ENCODE measurements around the gene MLH3.

MLH3 gene

DNA sequence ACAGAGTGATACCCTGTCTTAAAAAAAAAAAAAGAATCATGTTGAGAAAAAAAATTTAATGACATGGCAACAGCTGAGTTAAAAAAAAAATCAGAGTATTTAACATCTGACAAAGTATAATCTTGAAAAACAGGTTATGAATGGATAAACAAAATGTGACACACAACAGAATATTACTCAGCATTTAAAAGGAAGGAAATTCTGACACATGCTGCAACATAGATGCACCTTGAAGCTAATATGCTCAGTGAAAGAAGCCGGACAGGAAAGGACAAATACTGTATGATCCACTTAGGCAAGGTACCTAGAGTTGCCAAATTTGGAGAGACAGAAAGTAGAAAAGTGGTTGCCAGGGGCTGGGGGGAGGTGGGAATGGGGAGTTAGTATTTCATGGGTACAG lies 67.9 kb downstream of the MLH3 start:
- peak; percentile 91 for DNase-seq (ENCODE audit: low read depth)
- H3K4me3 ChIP-seq (ENCODE audit: low read length), result no peak overlapping the region
- TF ChIP-seq, protein P1, sequence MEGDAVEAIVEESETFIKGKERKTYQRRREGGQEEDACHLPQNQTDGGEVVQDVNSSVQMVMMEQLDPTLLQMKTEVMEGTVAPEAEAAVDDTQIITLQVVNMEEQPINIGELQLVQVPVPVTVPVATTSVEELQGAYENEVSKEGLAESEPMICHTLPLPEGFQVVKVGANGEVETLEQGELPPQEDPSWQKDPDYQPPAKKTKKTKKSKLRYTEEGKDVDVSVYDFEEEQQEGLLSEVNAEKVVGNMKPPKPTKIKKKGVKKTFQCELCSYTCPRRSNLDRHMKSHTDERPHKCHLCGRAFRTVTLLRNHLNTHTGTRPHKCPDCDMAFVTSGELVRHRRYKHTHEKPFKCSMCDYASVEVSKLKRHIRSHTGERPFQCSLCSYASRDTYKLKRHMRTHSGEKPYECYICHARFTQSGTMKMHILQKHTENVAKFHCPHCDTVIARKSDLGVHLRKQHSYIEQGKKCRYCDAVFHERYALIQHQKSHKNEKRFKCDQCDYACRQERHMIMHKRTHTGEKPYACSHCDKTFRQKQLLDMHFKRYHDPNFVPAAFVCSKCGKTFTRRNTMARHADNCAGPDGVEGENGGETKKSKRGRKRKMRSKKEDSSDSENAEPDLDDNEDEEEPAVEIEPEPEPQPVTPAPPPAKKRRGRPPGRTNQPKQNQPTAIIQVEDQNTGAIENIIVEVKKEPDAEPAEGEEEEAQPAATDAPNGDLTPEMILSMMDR (IDR thresholded peaks at IDR 0.05; ENCODE audit: insufficient read depth, low read depth, low read length, missing control alignments), result no peak

DNA sequence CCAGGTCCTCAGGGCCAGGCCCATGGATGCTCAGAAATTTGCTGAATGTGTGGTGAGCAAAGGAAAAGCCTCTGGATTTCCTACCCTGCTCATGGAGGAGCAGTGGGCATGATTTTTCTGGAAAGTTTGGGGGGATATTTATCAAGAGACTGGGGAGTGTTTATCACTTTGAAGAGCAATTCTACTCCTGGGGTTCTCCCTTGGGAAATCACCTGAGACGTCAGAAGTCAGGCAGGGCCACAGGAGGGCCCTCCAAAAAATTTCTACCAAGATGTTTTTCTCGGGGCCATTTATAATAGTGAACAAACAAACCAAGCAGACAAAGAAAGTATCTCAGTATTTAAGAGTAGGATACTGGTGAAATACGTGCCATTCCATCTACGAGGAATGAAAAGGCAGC lies 68.6 kb downstream of the MLH3 start:
- no peak overlapping the region for H3K4me3 ChIP-seq (ENCODE audit: low read length)
- TF ChIP-seq, protein P1 (IDR thresholded peaks at IDR 0.05; ENCODE audit: insufficient read depth, low read depth, low read length, missing control alignments), result no peak
- no peak for DNase-seq (ENCODE audit: low read depth)

DNA sequence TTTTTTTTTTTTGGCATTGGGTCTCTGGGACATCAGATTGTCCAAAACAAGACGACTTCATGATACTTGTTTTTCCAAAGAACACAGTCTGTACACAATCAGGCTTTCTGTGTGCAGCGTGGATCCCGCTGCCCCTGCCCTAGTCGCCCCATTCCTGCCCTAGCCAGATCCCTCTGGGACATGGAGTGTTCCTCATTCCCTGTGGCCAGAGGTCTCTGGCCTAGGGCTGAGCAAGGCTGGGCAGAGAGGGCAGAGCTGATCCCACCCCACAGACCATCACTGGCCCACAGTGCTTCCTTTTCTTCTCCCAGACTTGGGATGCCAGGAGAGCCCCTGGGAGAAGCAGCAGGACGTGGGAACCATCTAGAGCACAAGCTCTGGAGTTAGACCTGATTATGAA lies 69.4 kb downstream of the MLH3 start:
- no peak for DNase-seq (ENCODE audit: low read depth)
- TF ChIP-seq, protein P1 (IDR thresholded peaks at IDR 0.05; ENCODE audit: insufficient read depth, low read depth, low read length, missing control alignments), result no peak
- no peak overlapping the region for H3K4me3 ChIP-seq (ENCODE audit: low read length)

DNA sequence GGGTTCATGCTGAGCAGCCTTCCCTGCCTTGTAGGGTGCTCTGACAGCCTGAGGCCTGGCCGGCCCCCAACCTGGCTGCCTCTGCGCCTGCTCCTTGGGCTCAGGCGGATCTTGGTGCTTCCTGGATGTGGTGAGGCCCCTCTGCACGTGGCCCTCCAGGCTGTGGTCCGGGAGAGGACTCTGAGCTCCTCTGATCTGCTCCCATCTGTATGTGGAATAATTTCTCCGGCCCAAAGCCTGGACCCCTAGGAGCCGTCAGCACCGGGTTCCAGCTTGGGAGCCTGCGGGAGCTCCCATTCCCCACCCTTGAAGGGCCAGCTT lies 69.8 kb downstream of the MLH3 start:
- no peak for DNase-seq (ENCODE audit: low read depth)
- TF ChIP-seq, protein P1 (IDR thresholded peaks at IDR 0.05; ENCODE audit: insufficient read depth, low read depth, low read length, missing control alignments), result no peak
- H3K4me3 ChIP-seq (ENCODE audit: low read length), result no peak overlapping the region

DNA sequence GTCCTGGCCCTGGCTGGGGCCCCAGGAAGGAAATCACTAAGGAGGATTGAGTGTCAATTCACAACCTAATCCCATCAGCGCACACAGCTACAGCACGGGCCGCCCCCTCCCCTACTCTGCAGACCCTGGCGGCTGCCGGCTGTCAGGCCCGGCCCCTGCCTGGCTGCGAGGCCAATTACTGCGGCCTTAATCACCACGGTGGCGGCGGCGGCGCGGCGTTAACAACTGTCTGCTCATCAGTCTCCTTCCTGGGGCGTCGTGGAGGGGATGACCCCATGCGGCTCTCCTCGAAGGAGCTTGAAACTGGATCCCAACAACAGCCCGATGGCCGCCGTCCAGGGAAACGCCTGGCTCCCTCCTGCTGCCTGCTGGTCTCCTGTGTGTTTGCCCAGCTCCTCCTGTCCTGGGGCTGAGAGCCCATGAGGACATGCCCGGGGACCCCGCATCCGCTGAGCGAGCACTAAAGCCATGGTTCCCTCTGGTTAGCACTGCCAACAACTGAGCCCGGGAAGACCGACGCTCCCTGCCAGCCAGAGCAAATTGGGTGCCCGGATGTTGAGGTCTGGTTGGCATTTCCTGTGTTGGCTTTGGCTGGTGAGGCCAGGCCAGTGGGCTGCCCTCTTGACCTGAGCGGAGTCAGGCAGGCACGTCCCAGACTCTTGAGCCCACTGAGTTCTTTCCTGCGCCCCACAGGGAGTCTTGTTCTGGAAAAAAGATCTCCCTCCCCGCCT lies 70.4 kb downstream of the MLH3 start:
- TF ChIP-seq, protein P1 (IDR thresholded peaks at IDR 0.05; ENCODE audit: insufficient read depth, low read depth, low read length, missing control alignments), result no peak
- DNase-seq (ENCODE audit: low read depth), result peak; percentile 42
- H3K4me3 ChIP-seq (ENCODE audit: low read length), result no peak overlapping the region

DNA sequence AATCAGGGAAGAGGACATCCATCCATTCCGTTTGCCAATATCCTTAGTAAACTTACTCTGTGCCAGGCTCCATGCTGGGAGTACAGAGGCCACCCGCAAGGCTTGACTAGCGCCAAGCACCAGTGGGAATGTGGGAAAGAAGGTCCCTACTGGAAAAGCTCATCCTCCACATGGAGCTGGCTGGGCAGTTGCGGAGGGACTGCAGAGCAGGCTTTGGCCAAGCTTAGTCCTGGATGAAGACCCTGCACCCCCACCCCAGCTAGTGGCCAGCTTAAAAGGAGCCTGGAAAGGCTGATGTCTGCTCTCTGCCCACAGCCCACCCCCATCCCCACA lies 70.9 kb downstream of the MLH3 start:
- no peak overlapping the region for H3K4me3 ChIP-seq (ENCODE audit: low read length)
- no peak for DNase-seq (ENCODE audit: low read depth)
- TF ChIP-seq, protein P1 (IDR thresholded peaks at IDR 0.05; ENCODE audit: insufficient read depth, low read depth, low read length, missing control alignments), result no peak
